HepG2 (cell line): ENCODE results near the gene NUDT3. TPM values are rescaled to one million over a fixed set of nuclear protein-coding genes. Genes with fewer than 3 reads are reported as not detected.

Experiments
- BRCA1 ChIP-seq: sonication (generic); formaldehyde crosslinking; IDR thresholded peaks from 2 replicates; pipeline ENCODE4 v1.4.0; 2020; ENCODE audit warnings: missing genetic modification reagents
- DDIT3 ChIP-seq: sonication (generic); formaldehyde crosslinking; IDR thresholded peaks from 2 replicates; pipeline ENCODE4 v1.4.0; 2020; ENCODE audit warnings: mild to moderate bottlenecking, missing genetic modification reagents
- FOXK2 ChIP-seq: fragments of 450-650 bp; IDR thresholded peaks from 2 replicates; pipeline ENCODE4 v1.6.1; 2016
- GMEB1 ChIP-seq: sonication (generic); formaldehyde crosslinking; IDR thresholded peaks from 2 replicates; pipeline ENCODE4 v1.5.1; 2020; ENCODE audit warnings: missing genetic modification reagents, mild to moderate bottlenecking, borderline replicate concordance
- HMG20A ChIP-seq: IDR thresholded peaks from 2 replicates; pipeline ENCODE4 v1.6.1; 2016; ENCODE audit warnings: borderline replicate concordance
- JARID2 ChIP-seq: sonication (generic); formaldehyde crosslinking; IDR thresholded peaks from 2 replicates; pipeline ENCODE4 v1.8.1; 2023; ENCODE audit warnings: missing genetic modification reagents, inconsistent platforms; ENCODE audit not compliant: insufficient replicate concordance
- MATR3 ChIP-seq: sonication (generic); formaldehyde crosslinking; IDR thresholded peaks from 2 replicates; pipeline ENCODE4 v1.4.0; 2020; ENCODE audit warnings: missing genetic modification reagents
- POLR2G ChIP-seq: fragments of 200-400 bp; formaldehyde crosslinking; IDR thresholded peaks from 2 replicates; pipeline ENCODE4 v1.6.1; 2018; ENCODE audit warnings: mild to moderate bottlenecking, low read depth, low read length, moderate library complexity
- REXO4 ChIP-seq: sonication (generic); formaldehyde crosslinking; IDR thresholded peaks from 2 replicates; pipeline ENCODE4 v1.8.0; 2022; ENCODE audit warnings: missing genetic modification reagents, mild to moderate bottlenecking, borderline replicate concordance
- SIX1 ChIP-seq: sonication (generic); formaldehyde crosslinking; IDR thresholded peaks from 2 replicates; pipeline ENCODE4 v1.4.0; 2020; ENCODE audit warnings: missing genetic modification reagents, borderline replicate concordance
- TERF1 ChIP-seq: sonication (generic); formaldehyde crosslinking; IDR thresholded peaks from 2 replicates; pipeline ENCODE4 v1.8.0; 2022; ENCODE audit warnings: mild to moderate bottlenecking, missing genetic modification reagents, moderate library complexity
- ZFP90 ChIP-seq: sonication (generic); formaldehyde crosslinking; IDR thresholded peaks from 2 replicates; pipeline ENCODE4 v1.8.0; 2022; ENCODE audit warnings: missing genetic modification reagents, mild to moderate bottlenecking, inconsistent platforms, borderline replicate concordance
- ZFY ChIP-seq: sonication (generic); formaldehyde crosslinking; IDR thresholded peaks from 2 replicates; pipeline ENCODE4 v1.4.0; 2020; ENCODE audit warnings: missing genetic modification reagents
- ZMYM3 ChIP-seq: sonication (generic); formaldehyde crosslinking; IDR thresholded peaks from 2 replicates; pipeline ENCODE4 v1.5.1; 2020; ENCODE audit warnings: mild to moderate bottlenecking, missing genetic modification reagents
- ZNF10 ChIP-seq: sonication (generic); formaldehyde crosslinking; IDR thresholded peaks from 2 replicates; pipeline ENCODE4 v1.4.0; 2020; ENCODE audit warnings: mild to moderate bottlenecking, low read depth, missing genetic modification reagents, borderline replicate concordance
- ZNF230 ChIP-seq: sonication (generic); formaldehyde crosslinking; IDR thresholded peaks from 2 replicates; pipeline ENCODE4 v1.4.0; 2020; ENCODE audit warnings: mild to moderate bottlenecking, missing genetic modification reagents
- ZNF446 ChIP-seq: sonication (generic); formaldehyde crosslinking; IDR thresholded peaks from 2 replicates; pipeline ENCODE4 v1.5.0; 2020; ENCODE audit warnings: mild to moderate bottlenecking, missing genetic modification reagents
- ZNF510 ChIP-seq: sonication (generic); formaldehyde crosslinking; IDR thresholded peaks from 2 replicates; pipeline ENCODE4 v1.4.0; 2020; ENCODE audit warnings: low read depth, mild to moderate bottlenecking, missing genetic modification reagents
- ZNF614 ChIP-seq: IDR thresholded peaks from 2 replicates; pipeline ENCODE4 v1.6.1; 2018; ENCODE audit warnings: missing biosample characterization, missing genetic modification reagents, inconsistent platforms, borderline replicate concordance
- ZNF75D ChIP-seq: sonication (generic); formaldehyde crosslinking; IDR thresholded peaks from 2 replicates; pipeline ENCODE4 v1.8.1; 2023; ENCODE audit warnings: missing genetic modification reagents, mild to moderate bottlenecking, borderline replicate concordance
- polyA plus RNA-seq, 8 experiments: library from polyadenylated mRNA; depleted of rRNA in 3 of 8; stranded (reverse) in 7 of 8; unstranded in 1 of 8; fragments of >200 nt; fragmentation: Illumina TruSeq in 4 of 8; extraction: Trizol in 4 of 8; gene quantifications; 2 replicates each; pipeline versions ENCODE4 v1.2.1 to v1.2.3, GENCODE V29; 2011 to 2016; ENCODE audit warnings: low read depth in 4 of 8, missing spikeins in 1 of 8, mixed read lengths in 1 of 8; ENCODE audit not compliant: insufficient read depth in 1 of 8
- total RNA-seq, 5 experiments: library from RNA; depleted of rRNA; stranded (reverse); fragments of >200 nt; fragmentation: Illumina TruSeq; extraction: Trizol; gene quantifications; 2 replicates each; pipeline ENCODE4 v1.2.3, GENCODE V29; 2016; ENCODE audit warnings: low read depth in 1 of 5
- TF ChIP-seq, protein P1 (sequence below): sonication (generic); formaldehyde crosslinking; IDR thresholded peaks from 2 replicates; pipeline ENCODE4 v1.4.0; 2020; ENCODE audit warnings: mild to moderate bottlenecking, missing genetic modification reagents
- TF ChIP-seq, protein P2 (sequence below): sonication (generic); formaldehyde crosslinking; IDR thresholded peaks from 2 replicates; pipeline ENCODE4 v1.4.0; 2020; ENCODE audit warnings: mild to moderate bottlenecking, missing genetic modification reagents
- TF ChIP-seq, protein P3 (sequence below): sonication (generic); formaldehyde crosslinking; IDR thresholded peaks from 2 replicates; pipeline ENCODE4 v1.5.1; 2020; ENCODE audit warnings: mild to moderate bottlenecking, missing genetic modification reagents, borderline replicate concordance

The NUDT3 gene
- total and polyA plus RNA-seq, 2 of the 13 experiments (the other 11 are each of a cell fraction or from before 2014, with no cell fraction given): 20.2 to 20.6 TPM

DNA sequence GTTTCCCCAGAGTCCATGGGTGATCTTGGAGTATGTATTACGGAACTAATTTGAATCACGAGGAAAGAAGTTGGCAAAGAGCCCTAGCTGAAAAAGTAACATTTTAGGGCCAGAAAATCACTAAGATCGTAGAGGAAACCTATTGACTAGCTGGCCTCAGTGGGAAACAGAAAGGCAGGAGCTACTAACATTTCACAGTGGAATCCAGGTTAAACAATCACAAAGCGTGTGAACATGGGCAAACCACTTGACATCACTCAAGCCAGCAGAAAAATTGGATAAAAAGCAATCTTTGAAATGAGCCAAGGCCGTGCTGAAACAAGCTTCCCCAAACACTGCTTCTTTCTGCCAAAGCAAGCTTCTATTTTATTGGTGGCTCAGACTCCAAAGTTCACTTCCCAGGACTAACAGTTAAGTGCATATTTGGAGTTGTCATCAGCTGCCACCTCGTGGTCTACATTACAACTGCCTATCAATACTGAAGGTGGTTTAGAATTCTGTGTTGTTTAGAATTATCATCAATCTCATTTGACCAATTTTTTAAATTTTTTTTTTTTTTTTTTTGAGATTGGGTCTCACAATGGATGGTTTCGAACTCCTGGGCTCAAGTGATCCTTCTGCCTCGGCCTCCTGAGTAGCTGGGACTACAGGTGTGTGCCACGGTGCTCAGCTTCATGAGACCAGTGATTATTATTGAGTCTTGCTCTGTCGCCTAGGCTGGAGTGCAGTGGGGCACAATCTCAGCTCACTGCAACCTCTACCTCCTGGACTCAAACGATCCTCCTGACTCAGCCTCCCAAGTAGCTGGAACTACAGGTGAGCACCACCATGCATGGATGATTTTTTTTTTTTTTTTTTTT, 22.8 kb upstream of the NUDT3 start (continued):
- peak; percentile 49; the same call in 1 of the 2 replicates for TF ChIP-seq POLR2G
- no peak for TF ChIP-seq GMEB1 (CRISPR knock-in tag)
- TF ChIP-seq ZNF510 (CRISPR knock-in tag): no peak
- TF ChIP-seq, protein P1, sequence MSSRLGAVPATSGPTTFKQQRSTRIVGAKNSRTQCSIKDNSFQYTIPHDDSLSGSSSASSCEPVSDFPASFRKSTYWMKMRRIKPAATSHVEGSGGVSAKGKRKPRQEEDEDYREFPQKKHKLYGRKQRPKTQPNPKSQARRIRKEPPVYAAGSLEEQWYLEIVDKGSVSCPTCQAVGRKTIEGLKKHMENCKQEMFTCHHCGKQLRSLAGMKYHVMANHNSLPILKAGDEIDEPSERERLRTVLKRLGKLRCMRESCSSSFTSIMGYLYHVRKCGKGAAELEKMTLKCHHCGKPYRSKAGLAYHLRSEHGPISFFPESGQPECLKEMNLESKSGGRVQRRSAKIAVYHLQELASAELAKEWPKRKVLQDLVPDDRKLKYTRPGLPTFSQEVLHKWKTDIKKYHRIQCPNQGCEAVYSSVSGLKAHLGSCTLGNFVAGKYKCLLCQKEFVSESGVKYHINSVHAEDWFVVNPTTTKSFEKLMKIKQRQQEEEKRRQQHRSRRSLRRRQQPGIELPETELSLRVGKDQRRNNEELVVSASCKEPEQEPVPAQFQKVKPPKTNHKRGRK: no peak
- no peak for TF ChIP-seq REXO4
- TF ChIP-seq ZFP90 (CRISPR knock-in tag): no peak
- no peak for TF ChIP-seq BRCA1
- peak; percentile 37; the same call in 1 of the 2 replicates for TF ChIP-seq ZNF614 (CRISPR knock-in tag)
- no peak for TF ChIP-seq DDIT3 (CRISPR knock-in tag)
- TF ChIP-seq TERF1: no peak
- TF ChIP-seq SIX1 (CRISPR knock-in tag): no peak; the same call in 1 of the 2 replicates
- TF ChIP-seq, protein P2, sequence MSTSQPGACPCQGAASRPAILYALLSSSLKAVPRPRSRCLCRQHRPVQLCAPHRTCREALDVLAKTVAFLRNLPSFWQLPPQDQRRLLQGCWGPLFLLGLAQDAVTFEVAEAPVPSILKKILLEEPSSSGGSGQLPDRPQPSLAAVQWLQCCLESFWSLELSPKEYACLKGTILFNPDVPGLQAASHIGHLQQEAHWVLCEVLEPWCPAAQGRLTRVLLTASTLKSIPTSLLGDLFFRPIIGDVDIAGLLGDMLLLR (CRISPR knock-in tag): no peak
- TF ChIP-seq ZMYM3 (CRISPR knock-in tag): no peak
- TF ChIP-seq, protein P3, sequence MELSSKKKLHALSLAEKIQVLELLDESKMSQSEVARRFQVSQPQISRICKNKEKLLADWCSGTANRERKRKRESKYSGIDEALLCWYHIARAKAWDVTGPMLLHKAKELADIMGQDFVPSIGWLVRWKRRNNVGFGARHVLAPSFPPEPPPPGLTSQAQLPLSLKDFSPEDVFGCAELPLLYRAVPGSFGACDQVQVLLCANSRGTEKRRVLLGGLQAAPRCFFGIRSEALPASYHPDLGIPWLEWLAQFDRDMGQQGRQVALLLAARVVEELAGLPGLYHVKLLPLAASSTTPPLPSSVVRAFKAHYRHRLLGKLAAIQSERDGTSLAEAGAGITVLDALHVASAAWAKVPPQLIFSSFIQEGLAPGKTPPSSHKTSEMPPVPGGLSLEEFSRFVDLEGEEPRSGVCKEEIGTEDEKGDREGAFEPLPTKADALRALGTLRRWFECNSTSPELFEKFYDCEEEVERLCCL (CRISPR knock-in tag): no peak
- no peak for TF ChIP-seq JARID2 (CRISPR knock-in tag)
- peak; percentile 43; the same call in 1 of the 2 replicates for TF ChIP-seq ZFY (CRISPR knock-in tag)
- TF ChIP-seq HMG20A (CRISPR knock-in tag): peak; percentile 27; the same call in 1 of the 2 replicates
- no peak for TF ChIP-seq ZNF10 (CRISPR knock-in tag)
- TF ChIP-seq ZNF230 (CRISPR knock-in tag): no peak
- 0 out of 2 replicates have a peak, but pooled peaks have one; percentile 7 for TF ChIP-seq FOXK2
- TF ChIP-seq MATR3 (CRISPR knock-in tag): no peak
- TF ChIP-seq ZNF446 (CRISPR knock-in tag): no peak
- no peak for TF ChIP-seq ZNF75D
